ENCODE results near the gene EHMT1. TPM values are rescaled to one million over a fixed set of nuclear protein-coding genes. Genes with fewer than 3 reads are reported as not detected.

EHMT1 gene
- polyA plus RNA-seq, 1 experiment = 23.3 TPM

DNA sequence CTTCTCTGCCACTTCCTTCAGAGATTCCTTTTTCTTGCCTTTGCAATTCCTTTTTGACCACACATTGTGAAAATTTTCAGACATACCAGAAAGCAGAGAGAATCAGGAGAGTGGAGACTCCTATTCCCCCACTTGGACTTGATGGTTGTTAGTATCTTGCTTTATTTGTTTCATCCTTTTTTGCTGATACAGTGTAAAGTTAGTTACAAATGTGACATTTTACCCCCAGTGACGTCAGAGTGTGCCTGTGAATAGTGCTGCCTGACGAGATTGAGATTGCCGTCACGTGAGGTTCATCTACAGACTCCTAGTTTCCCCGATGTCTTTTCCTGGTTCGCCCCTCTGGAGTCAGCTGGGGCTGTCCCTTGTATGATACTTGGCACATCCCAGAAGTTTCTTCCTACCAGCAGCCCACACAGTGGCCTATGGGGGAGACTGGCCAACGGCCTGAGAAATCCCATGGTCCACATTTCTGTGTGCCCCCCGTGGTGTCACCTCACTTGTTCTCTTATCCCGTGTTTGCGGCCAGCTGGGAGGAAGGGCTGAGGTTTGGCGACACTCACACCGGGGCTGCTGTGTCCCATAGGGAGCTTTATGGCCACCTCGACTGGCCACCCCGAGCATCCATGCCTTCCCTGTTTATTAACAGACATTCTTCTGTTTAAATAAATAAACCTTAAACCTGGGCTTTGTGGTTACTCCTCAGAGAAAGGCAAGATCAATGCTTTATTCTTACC is 210.6 kb downstream of the EHMT1 start:
- Histone ChIP-seq H3K27me3 (ENCODE audit: control insufficient read depth, insufficient read depth, low read length) (no peaks in the 10 kb centered on the region), H3K4me3 (ENCODE audit: low read depth, low read length) (no peak overlapping the region), H3K36me3 (ENCODE audit: control insufficient read depth, insufficient read depth, low read length) (peaks cover 16% of the 10 kb centered on the region)
- ChIA-PET CTCF (no interaction called here), POLR2A (no interaction called here)
- TF ChIP-seq, protein P1, sequence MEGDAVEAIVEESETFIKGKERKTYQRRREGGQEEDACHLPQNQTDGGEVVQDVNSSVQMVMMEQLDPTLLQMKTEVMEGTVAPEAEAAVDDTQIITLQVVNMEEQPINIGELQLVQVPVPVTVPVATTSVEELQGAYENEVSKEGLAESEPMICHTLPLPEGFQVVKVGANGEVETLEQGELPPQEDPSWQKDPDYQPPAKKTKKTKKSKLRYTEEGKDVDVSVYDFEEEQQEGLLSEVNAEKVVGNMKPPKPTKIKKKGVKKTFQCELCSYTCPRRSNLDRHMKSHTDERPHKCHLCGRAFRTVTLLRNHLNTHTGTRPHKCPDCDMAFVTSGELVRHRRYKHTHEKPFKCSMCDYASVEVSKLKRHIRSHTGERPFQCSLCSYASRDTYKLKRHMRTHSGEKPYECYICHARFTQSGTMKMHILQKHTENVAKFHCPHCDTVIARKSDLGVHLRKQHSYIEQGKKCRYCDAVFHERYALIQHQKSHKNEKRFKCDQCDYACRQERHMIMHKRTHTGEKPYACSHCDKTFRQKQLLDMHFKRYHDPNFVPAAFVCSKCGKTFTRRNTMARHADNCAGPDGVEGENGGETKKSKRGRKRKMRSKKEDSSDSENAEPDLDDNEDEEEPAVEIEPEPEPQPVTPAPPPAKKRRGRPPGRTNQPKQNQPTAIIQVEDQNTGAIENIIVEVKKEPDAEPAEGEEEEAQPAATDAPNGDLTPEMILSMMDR (IDR thresholded peaks at IDR 0.05; ENCODE audit: insufficient read depth, low read depth, low read length) = no peak
- no peak for DNase-seq (ENCODE audit: low read depth)

DNA sequence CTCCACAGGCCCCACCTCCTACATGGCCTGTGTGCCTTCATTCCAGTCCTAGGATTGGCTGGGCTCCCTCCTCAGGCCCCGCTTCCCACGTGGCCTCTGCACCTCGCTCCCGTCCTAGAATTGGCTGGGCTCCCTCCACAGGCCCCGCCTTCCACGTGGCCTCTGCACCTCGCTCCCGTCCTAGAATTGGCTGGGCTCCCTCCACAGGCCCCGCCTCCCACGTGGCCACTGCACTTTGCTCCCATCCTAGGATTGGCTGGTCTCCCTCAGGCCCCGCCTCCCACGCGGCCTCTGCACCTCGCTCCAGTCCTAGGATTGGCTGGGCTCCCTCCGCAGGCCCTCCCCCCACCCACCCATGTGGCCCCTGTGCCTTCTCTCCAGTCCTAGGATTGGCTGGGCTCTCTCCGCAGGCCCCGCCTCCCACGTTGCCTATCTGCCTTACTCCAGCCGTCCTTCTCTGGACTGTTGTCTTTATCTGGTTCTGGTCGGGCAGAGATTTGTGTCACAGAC is 213.4 kb downstream of the EHMT1 start:
- POLR2A ChIA-PET = no interaction called here
- CTCF ChIA-PET = no interaction called here
- Histone ChIP-seq H3K4me3 (ENCODE audit: low read depth, low read length) (no peak overlapping the region), H3K36me3 (ENCODE audit: control insufficient read depth, insufficient read depth, low read length) (peaks cover 26% of the 10 kb centered on the region), H3K27me3 (ENCODE audit: control insufficient read depth, insufficient read depth, low read length) (no peaks in the 10 kb centered on the region)
- TF ChIP-seq, protein P1 (IDR thresholded peaks at IDR 0.05; ENCODE audit: insufficient read depth, low read depth, low read length) = no peak
- DNase-seq (ENCODE audit: low read depth) = no peak

DNA sequence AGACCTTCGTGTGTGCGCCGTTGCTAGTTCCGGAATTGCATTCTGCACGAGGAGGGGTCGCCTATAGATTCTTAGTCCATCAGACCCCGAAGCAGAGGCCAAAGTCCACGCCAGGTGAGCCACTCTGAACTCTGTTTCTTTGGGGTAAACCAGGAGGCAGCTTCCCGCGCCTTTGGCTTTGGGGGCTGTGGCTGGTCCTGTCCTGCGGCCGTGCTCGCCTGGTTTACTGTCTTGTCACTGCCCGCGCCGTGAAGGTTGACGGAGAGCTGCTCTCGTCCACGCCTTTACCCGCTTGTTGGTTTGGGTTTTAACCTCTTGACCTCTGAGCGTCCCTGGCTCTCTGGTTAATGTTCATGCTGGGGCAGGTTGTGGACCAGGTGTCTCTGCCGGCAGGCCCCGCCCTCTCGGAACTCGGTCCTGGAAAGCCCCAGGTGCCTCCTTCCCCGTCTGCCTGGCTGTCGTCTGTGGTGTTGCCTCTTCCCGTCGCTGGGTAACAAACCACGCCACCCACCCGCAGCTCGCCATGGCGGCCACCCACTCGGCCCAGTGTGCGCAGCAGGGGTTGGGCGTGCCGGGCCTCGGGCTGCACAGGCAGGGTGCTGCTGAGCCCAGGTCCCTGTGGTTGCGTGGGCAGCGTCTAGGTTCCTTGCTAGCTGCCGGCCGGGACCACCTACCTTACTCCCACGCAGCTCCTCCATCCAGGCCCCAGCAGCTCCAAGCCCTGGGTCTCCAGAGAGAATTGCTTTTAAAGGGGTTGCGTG is 214.2 kb downstream of the EHMT1 start:
- no peak for DNase-seq (ENCODE audit: low read depth)
- TF ChIP-seq, protein P1 (IDR thresholded peaks at IDR 0.05; ENCODE audit: insufficient read depth, low read depth, low read length) = no peak
- peaks cover 24% of the 10 kb centered on the region for H3K36me3 ChIP-seq (ENCODE audit: control insufficient read depth, insufficient read depth, low read length)
- ChIA-PET POLR2A (no interaction called here), CTCF (no interaction called here)
- H3K4me3 ChIP-seq (ENCODE audit: low read depth, low read length) = no peak overlapping the region
- no peaks in the 10 kb centered on the region for H3K27me3 ChIP-seq (ENCODE audit: control insufficient read depth, insufficient read depth, low read length)

DNA sequence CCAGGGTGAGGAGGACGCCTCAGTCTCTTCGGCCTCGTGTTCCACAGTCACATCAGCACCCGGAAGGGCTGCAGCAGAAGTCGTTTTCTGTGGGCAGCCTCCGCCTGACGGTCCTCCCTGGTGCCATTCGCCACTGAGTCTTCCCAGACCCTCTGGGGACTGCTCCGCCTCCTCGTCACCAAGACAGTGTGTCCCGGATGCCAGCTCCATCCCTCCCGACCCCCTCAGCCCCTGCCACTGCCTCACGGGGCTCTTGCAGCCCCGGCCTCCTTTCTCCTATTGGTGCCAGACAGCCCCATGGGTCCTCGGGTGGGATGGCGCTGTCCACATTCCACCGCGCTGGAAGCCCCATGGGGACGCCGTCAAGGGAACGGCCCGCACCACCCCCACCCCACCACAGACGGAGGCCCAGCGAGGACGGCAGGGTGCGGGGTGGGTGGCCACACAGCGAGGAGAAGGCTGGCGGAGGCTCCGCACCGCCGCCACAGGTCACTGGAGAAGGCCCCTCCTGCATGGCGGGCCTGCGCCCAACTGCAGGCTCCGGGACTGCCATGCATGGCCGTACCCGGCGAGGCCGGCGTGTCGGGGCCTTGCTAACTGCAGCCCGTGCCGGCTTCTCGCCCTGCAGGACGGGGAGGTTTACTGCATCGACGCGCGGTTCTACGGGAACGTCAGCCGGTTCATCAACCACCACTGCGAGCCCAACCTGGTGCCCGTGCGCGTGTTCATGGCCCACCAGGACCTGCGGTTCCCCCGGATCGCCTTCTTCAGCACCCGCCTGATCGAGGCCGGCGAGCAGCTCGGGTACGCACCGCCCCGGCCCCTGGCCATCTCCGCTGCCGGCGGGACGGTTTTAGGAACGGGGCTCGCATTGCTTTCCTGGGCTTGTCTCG is 215.2 kb downstream of the EHMT1 start:
- POLR2A ChIA-PET = no interaction called here
- CTCF ChIA-PET = no interaction called here
- no peaks in the 10 kb centered on the region for H3K27me3 ChIP-seq (ENCODE audit: control insufficient read depth, insufficient read depth, low read length)
- no peak for DNase-seq (ENCODE audit: low read depth)
- peaks cover 23% of the 10 kb centered on the region for H3K36me3 ChIP-seq (ENCODE audit: control insufficient read depth, insufficient read depth, low read length)
- no peak overlapping the region for H3K4me3 ChIP-seq (ENCODE audit: low read depth, low read length)
- TF ChIP-seq, protein P1 (IDR thresholded peaks at IDR 0.05; ENCODE audit: insufficient read depth, low read depth, low read length) = no peak
